ENCODE data around the gene PHACTR1. TPM values are rescaled to one million over a fixed set of nuclear protein-coding genes. Genes with fewer than 3 reads are reported as not detected.

Gene PHACTR1
- total and polyA plus RNA-seq, 8 donors = 0.46 to 17.4 (median 6.4) TPM; not detected in 1

DNA sequence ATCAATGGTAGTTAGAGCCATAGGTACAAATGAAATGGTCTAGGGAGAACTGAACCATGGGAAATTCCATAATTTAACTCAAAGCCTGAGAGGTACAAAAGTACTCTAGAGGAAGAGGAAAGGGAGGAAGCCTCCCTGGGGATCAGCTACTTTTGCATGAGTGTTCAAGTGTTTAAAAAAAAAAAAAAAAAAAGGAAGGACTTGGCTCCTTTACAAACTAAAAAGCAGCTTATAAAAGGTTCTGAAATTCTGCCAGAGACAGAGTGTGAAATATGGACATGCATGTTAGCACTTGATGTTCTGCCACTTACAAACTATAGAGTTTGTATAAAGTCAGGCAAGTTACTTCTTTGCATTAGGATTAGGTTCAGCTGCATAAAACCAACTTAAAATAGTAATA lies 321.7 kb downstream of the PHACTR1 start:
- Histone ChIP-seq H3K4me3 (no peak overlapping the region), H3K4me1 (peaks cover 0 to 25% (median 8%) of the 10 kb centered on the region in 4 donors), H3K27me3 (no peaks in the 10 kb centered on the region), H3K9me3 (no peaks in the 10 kb centered on the region), H3K27ac (peak overlapping the region in 1 of 5 donors; percentile 29), H3K36me3 (no peaks in the 10 kb centered on the region)
- DNase-seq = peak in 1 of 2 donors; percentile 47
- TF ChIP-seq, protein P1, sequence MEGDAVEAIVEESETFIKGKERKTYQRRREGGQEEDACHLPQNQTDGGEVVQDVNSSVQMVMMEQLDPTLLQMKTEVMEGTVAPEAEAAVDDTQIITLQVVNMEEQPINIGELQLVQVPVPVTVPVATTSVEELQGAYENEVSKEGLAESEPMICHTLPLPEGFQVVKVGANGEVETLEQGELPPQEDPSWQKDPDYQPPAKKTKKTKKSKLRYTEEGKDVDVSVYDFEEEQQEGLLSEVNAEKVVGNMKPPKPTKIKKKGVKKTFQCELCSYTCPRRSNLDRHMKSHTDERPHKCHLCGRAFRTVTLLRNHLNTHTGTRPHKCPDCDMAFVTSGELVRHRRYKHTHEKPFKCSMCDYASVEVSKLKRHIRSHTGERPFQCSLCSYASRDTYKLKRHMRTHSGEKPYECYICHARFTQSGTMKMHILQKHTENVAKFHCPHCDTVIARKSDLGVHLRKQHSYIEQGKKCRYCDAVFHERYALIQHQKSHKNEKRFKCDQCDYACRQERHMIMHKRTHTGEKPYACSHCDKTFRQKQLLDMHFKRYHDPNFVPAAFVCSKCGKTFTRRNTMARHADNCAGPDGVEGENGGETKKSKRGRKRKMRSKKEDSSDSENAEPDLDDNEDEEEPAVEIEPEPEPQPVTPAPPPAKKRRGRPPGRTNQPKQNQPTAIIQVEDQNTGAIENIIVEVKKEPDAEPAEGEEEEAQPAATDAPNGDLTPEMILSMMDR (IDR thresholded peaks at IDR 0.05) = no peak
- TF ChIP-seq POLR2A (IDR thresholded peaks at IDR 0.05) (no peak), POLR2AphosphoS5 (IDR thresholded peaks at IDR 0.05) (no peak), EP300 (IDR thresholded peaks at IDR 0.05) (no peak)
- intact Hi-C loops (cut with DNase I; ENCODE audit: low total_unique reads) = no loop called here

DNA sequence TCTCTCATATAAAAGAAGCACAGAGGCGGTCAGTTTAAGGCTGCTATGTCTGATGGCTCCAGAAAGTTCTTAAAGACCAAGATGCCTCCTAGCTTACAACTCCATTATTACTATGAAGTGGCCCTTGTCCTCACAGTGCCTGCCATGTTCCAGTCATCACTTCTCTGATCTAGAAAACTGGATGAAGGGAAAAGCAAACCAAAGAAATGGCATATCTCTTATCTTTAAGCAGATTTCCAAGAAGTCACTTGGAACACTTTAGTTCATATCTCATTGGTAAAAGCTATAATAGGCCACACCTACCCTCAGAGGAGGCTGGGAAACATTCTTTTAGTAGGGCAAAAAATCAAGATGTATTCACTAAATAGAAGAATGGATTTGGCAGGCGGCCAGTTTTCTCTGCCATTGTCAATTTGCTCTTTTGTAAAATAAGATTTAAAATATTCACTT lies 322.2 kb downstream of the PHACTR1 start:
- H3K27ac ChIP-seq = peak overlapping the region in 1 of 5 donors; percentile 29
- WGBS, 5 donors = 63 to 80% (median 76%) methylated on average over 2 of the region's 2 CpGs

DNA sequence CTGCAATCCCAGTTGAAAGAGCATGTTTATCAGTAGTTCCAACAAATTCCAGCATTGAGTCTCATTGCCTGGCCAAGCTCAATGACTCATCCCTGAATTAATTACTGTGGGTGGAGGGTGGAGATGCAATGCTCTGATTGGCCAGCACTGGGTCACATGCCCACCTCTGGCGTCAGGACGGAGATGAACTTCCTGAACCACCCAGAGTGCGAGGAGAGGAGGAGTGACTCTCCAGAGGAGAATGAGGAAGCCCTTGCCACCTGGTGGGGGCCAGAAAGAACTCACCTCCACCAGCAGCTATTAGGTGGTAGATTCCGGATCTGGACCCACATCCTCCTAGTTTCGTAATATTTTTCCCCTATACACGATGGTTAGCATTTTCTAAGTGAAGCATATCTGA lies 327.8 kb downstream of the PHACTR1 start:
- Histone ChIP-seq H3K4me1 (peaks cover 0 to 3% (median under 1%) of the 10 kb centered on the region in 4 donors), H3K4me3 (no peak overlapping the region), H3K27ac (no peak overlapping the region), H3K27me3 (no peaks in the 10 kb centered on the region), H3K36me3 (no peaks in the 10 kb centered on the region), H3K9me3 (no peaks in the 10 kb centered on the region)
- intact Hi-C loops (cut with DNase I; ENCODE audit: low total_unique reads) = no loop called here
- TF ChIP-seq, protein P1 (IDR thresholded peaks at IDR 0.05) = no peak
- TF ChIP-seq EP300 (IDR thresholded peaks at IDR 0.05) = no peak
- TF ChIP-seq POLR2AphosphoS5 (IDR thresholded peaks at IDR 0.05) = no peak
- no peak for TF ChIP-seq POLR2A (IDR thresholded peaks at IDR 0.05)
- 71 to 84% (median 76%) methylated on average over 6 of the region's 6 CpGs for WGBS, 5 donors
- DNase-seq = peak in 1 of 2 donors; percentile 17

More for the DNA sequence above, 322.2 kb downstream of the PHACTR1 start:
- Histone ChIP-seq H3K9me3 (no peaks in the 10 kb centered on the region), H3K4me3 (no peak overlapping the region), H3K36me3 (no peaks in the 10 kb centered on the region), H3K27me3 (no peaks in the 10 kb centered on the region), H3K4me1 (peaks cover 0 to 25% (median 8%) of the 10 kb centered on the region in 4 donors)
- peak; percentile 25 to 36 for DNase-seq
- intact Hi-C loops (cut with DNase I; ENCODE audit: low total_unique reads) = no loop called here
- TF ChIP-seq POLR2AphosphoS5 (IDR thresholded peaks at IDR 0.05) = no peak
- TF ChIP-seq EP300 (IDR thresholded peaks at IDR 0.05) = no peak
- TF ChIP-seq, protein P1 (IDR thresholded peaks at IDR 0.05) = no peak
- no peak for TF ChIP-seq POLR2A (IDR thresholded peaks at IDR 0.05)

DNA sequence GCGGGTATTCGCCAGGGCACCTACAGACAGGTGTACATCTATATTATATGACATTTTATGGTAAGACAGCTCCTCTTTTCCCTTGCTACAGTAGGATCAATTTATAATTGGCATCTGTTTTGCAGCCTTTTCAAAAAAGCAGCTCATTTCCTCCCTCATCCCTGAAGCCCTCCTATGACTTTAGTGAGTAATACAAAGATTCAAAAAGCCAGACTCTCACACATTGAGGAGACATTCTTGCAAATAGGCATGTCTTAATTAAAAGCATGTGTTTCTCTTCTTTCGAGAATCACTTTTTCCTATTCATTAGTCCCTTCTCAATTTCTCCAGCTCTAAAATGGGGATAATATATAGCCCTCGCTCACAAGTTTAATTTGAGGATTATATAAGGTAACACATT lies 328.3 kb downstream of the PHACTR1 start:
- no peaks in the 10 kb centered on the region for H3K36me3 ChIP-seq
- no peak overlapping the region for H3K27ac ChIP-seq
- no peaks in the 10 kb centered on the region for H3K9me3 ChIP-seq
- H3K4me1 ChIP-seq = no peaks in the 10 kb centered on the region
- 80 to 99% (median 93%) methylated on average over 4 of the region's 4 CpGs for WGBS, 5 donors
- TF ChIP-seq POLR2A (IDR thresholded peaks at IDR 0.05) (no peak), EP300 (IDR thresholded peaks at IDR 0.05) (no peak), POLR2AphosphoS5 (IDR thresholded peaks at IDR 0.05) (no peak)
- TF ChIP-seq, protein P1 (IDR thresholded peaks at IDR 0.05) = no peak
- DNase-seq = no peak
- H3K27me3 ChIP-seq = no peaks in the 10 kb centered on the region
- intact Hi-C loops (cut with DNase I; ENCODE audit: low total_unique reads) = no loop called here
- no peak overlapping the region for H3K4me3 ChIP-seq

All from stomach (tissue), 9 donors.